T-helper 22 cell (primary cell): ENCODE results near the gene MYO1B.

Experiments
- DNase-seq: peaks from one replicate; pipeline ENCODE4 v3.0.0-alpha.2; 2020; ENCODE audit warnings: low read depth

The MYO1B gene

DNA sequence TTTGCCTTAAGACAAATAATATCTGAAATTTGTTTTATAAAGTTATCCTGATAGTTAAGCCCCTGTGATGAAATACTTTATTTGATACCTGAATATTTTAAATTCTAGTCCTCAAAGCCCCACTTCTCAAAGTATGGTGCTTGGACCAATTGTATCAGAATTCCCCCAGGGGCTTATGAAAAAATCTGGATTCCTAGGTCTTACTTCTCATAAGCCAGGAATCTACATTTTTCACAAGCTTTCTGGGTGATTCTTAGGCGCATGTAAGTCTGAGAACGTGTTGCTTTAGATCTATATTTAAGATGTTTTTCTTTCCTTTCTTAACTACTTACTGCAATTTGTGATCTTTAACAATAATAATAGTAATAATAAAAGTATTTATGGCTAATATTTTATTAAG, 53.1 kb downstream of the MYO1B start:
- DNase-seq, result no peak

DNA sequence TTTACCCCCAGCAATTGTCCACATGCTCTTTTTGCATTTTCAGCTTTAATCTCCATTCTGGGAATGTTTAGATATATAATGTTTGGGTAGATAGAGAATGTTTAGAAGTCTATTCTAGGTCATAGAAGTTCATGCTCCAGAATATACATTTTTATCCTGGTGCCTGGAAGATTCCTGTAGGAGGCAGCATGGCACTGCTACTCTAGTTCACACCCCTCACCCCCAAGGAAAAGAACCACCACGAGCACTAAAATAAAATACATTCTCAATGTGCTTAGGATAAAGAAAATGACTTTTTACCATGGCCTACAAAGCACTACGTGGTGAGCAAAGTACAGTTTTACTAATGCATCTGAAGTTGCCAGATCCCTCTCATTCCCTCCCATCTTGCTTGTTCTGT, 53.8 kb downstream of the MYO1B start:
- no peak for DNase-seq

- DNase-seq, result no peak
Observed at GRCh38 chr2:191299866-191300265, 54.7 kb downstream of the MYO1B start.

DNA sequence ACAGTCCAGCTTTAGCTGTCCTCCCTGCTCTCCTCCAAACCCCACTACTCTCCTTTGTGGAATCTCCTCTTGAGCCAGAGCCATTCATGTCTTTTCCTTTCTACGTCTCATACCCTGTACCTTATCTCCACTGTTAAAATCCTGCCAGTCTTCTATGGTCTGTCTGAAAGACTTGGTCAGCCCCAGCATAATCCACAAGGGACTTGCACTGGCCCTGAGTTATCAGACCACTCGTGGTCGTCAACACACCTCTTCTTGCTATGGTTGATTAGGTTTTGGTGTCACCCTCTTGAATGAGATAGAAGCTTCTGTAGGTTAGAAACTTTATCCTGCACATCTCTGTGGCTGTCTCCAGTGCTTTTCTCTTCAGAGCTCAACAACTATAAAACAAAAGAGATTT, 56.8 kb downstream of the MYO1B start:
- no peak for DNase-seq

- no peak for DNase-seq
Observed at GRCh38 chr2:191302459-191303139, 57.4 kb downstream of the MYO1B start.

- no peak for DNase-seq
Observed at GRCh38 chr2:191303140-191304005, 58.2 kb downstream of the MYO1B start.

DNA sequence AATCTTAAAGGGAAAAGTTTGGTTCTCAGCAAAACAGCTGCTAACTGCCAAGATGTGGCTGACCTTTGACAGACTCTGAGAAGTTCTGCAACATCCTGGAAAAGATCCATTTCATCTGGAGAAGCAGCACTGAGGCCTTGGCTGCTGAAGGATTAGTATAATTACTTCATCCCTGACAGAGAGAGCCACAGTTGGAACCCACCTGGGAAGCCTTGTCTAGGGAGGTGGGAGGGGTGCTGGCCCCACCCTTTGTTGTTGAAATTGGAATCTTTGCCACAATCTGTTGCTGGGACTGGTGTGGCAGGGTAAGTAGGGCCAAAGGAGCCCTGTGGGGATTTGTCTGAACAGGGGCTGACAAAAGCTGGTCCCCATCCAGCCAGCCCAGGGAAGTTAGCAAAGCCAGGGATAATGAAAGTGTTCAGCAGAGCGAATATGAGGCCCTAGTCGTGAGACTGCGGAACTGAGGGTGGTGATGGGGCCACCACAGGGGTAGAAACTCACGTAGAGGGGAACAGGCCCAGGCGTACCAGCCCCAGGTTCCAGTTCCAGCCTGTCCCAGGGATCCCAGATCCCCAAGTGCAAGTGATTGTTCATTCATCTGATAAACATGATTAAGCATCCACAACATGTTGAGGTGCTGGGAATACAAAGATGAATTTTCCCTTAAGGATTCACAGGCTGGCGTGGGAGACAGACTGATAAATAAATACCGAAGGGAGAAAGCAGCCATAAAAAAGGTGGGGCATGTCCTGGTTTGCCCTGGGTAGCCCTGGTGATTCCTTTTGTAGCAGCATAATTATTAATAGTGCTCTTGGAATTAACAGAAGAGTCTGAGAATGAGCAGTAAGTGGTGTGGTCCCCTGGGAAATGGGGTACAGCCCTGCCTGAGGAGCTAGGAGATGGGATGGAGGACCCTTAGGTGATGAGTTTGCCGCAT, 60.0 kb downstream of the MYO1B start:
- no peak for DNase-seq

- no peak for DNase-seq
Observed at GRCh38 chr2:191308026-191308425, 62.8 kb downstream of the MYO1B start.

DNA sequence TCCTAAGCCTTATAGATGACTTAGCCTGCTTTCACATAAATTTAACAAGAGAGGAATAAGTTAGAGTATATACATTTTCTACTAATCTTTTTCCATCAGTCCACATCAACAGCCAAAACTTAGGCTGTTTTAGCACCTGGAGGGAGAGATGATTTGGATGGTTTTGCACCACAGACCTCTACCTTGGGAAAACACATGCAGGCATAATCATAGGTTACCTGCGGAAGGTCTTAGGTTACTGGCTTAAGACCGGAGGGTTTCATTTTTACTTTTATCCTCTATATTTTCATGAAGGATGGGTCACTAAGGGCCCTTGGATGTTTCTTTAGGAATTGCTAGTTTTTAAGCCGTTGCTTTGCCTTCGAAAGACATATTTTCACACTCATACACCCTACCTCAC, 66.0 kb downstream of the MYO1B start:
- no peak for DNase-seq

DNA sequence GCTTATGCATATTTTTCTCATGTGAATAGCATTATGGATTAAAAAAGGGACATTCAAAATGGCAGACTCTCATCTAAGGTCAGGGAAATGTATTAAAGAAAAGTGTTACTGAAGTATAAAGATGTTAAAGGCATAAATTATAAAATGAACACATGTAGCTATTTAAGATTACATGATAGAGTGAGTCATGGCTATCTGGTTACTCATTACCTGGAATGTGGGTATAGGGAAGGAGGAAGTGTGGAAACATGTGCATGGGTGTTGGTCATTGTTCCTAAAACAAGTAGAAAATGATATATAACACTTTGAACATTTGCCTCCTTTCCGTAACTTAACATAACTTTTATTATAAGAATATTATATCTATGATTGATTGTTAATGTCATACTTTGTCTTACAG, 66.4 kb downstream of the MYO1B start:
- no peak for DNase-seq

GRCh38 chr2:191312163-191312562, 67.0 kb downstream of the MYO1B start:
- DNase-seq, result no peak

- DNase-seq, result no peak
Observed at GRCh38 chr2:191312662-191313061, 67.5 kb downstream of the MYO1B start.

DNA sequence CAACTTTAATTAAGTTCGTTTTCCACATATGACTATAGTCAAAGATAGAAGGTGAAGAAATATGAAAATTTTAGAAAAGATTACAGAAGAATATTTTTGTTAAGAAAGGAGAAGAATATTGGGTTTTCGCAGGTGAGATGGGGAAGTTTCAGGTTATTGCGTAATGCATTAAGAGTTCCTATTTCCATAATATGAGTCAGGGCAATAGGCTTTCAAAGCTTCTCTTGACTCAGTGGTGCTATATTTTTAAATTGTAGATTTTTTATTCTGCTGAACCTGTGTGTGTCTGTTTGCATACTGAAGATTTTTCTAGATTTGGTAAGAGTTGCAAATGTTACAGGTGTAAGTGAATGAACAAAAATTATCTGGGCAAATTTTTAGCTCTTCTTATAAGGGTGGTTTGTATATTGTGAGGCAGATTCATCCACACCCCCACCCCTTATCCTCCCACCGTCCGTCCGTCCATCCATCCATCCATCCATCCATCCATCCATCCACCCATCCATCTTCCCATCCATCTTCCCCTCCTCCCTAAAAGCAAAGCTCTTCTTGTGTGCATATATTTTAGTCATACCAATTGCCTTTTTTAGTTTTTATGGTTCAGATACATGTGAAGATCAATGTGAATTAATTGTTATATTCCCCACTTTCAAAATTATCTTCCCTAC, 69.6 kb downstream of the MYO1B start:
- DNase-seq, result no peak

DNA sequence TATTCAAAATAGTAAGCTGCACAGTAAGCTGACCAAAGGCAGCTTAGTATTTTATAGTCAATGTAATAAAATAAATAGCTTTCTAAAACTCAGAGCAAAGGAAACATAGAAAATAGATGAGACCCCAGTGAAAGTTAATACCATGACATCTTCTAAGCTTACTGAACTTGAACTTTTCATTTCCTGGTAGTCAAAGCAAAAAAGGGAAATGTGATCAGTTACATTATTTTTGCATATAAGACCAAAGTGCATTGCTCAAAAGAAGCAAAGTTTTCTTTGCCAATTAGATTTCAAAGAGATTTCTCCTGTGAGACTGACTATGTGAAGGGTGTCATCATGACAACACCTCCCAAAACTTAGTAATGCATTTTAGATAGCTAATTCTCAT, 70.2 kb downstream of the MYO1B start:
- DNase-seq, result no peak

GRCh38 chr2:191316246-191316994, 71.2 kb downstream of the MYO1B start:
- DNase-seq, result no peak

GRCh38 chr2:191318037-191318728, 73.0 kb downstream of the MYO1B start:
- no peak for DNase-seq

DNA sequence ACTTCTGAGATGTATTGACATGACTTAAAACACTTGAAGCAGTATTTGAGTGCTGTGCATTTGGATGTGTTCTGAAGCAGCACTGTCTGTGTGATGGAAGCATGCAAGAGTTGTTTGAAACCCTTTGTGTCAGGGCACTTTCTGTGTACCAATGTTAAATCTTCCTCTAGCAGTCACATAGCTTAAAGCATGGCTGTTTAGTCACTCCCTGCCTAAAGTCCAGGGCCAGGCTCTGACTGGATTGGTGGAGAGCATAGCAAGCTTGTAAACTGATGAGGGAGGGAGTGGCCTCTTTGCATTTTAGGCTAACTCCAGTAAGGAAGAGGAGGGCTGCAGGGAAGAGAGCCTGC, 73.5 kb downstream of the MYO1B start:
- DNase-seq, result no peak

DNA sequence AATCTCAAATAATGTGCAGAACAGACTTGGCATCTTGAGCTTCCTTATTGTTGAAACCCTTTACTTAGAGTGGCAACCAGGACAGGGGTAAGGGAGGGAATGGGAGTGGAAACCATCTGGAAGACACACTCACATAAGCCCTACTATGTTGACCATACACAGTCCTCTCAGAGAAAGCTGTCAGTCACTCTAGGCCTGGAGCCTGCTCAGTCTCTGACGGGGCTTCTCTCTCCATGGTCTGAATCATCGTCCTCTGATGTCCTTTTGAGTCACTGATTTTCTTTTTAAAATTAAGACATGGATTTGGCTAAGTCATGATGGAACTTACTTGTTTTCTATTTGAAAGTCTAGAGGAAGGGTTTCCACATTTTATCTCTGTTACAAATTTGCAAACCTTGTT, 74.0 kb downstream of the MYO1B start:
- DNase-seq, result no peak

DNA sequence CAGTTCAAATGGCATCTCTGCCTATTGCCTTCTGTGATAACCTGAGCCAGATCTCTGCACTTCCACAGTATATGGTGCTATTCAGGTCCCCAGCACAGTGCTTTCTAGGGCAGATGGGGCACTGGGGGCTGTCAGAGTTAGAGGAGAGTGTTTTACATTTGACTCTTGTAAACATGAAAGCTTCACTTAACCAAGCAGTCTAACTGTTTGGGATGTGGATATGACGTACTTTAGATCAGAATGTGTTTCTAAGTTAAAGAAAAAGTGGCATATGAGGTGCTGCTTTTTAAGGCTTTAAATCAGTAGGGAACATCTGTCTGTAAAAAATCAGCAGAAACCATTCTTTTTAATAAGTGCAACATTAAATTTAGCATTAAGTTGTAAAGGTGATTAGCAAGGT, 75.7 kb downstream of the MYO1B start:
- no peak for DNase-seq

DNA sequence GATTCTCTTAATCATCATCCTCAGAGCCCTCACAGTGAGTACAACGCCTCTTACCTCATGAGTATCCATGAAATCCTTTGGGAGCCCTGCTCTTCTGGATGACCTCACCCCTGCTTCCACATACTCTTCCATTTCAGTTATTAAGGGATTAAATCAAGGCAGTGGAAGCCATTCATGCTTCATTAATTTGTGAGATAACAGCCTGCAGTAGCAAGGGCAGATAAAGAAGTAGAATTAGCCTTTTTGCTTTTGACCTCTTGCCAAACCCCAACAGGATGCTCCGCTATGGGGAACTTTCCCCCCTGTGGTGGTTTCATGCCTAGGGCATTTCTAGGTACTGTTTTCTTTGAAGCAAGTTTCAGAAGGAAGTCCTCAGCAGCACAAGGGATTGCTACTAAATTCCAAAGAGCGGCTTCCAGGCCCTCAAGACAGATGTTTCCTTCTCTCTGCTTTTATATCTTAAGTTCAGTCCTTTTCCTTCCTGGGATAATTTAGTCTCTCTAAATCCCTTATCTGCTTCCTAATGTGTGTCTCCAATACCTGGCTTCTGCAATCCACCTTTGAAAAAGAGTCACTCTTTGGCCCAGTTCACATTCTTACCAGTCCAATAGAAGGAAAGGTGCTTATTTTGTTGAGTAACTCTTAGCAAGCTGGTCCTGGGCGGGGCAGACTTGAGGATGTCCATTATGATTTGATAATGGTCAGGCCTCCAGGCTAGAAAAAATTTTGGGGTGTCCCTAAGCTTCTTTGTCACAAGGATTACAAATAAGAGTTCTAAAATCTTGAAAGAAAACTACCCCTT, 76.9 kb downstream of the MYO1B start:
- DNase-seq, result no peak
